ENCODE data around the gene PLEKHG4.

PLEKHG4 gene

GRCh38 chr16:67279296-67280089, at the start of gene PLEKHG4:
Gene PLEKHG4 (plus strand): TSS chr16:67279532. CDS start chr16:67280045, 513 bp downstream.
- DNase-seq: peak; percentile 88

- DNase-seq: no peak
Measured at GRCh38 chr16:67229906-67230808, 49.2 kb upstream of the PLEKHG4 start.

GRCh38 chr16:67230809-67231660, 48.3 kb upstream of the PLEKHG4 start:
- DNase-seq: no peak

GRCh38 chr16:67233596-67233995, 45.7 kb upstream of the PLEKHG4 start:
- no peak for DNase-seq

GRCh38 chr16:67234180-67234597, 45.1 kb upstream of the PLEKHG4 start:
- no peak for DNase-seq

GRCh38 chr16:67235816-67236562, 43.3 kb upstream of the PLEKHG4 start:
- DNase-seq: peak; percentile 77

GRCh38 chr16:67236563-67237395, 42.6 kb upstream of the PLEKHG4 start:
- DNase-seq: peak; percentile 87

GRCh38 chr16:67237396-67238277, 41.7 kb upstream of the PLEKHG4 start:
- DNase-seq: no peak

GRCh38 chr16:67238278-67238575, 41.1 kb upstream of the PLEKHG4 start:
- no peak for DNase-seq

GRCh38 chr16:67238806-67239470, 40.4 kb upstream of the PLEKHG4 start:
- DNase-seq: no peak

- DNase-seq: no peak
Measured at GRCh38 chr16:67240506-67240905, 38.8 kb upstream of the PLEKHG4 start.

- no peak for DNase-seq
Measured at GRCh38 chr16:67241008-67241900, 38.1 kb upstream of the PLEKHG4 start.

GRCh38 chr16:67242138-67242730, 37.1 kb upstream of the PLEKHG4 start:
- DNase-seq: no peak

- no peak for DNase-seq
Measured at GRCh38 chr16:67243481-67243880, 35.9 kb upstream of the PLEKHG4 start.

GRCh38 chr16:67244387-67245185, 34.7 kb upstream of the PLEKHG4 start:
- peak; percentile 85 for DNase-seq

GRCh38 chr16:67245186-67245585, 34.1 kb upstream of the PLEKHG4 start:
- DNase-seq: no peak

- DNase-seq: no peak
Measured at GRCh38 chr16:67245674-67246080, 33.7 kb upstream of the PLEKHG4 start.

Measured in CD4-positive, alpha-beta T cell treated with Interleukin-10 for 1 hour (primary cell).